ENCODE results near the gene GMDS. TPM values are rescaled to one million over a fixed set of nuclear protein-coding genes. Genes with fewer than 3 reads are reported as not detected.

Gene GMDS
- total and polyA plus RNA-seq, 2 experiments from 2014 or later: 30.1 to 36.5 TPM

DNA sequence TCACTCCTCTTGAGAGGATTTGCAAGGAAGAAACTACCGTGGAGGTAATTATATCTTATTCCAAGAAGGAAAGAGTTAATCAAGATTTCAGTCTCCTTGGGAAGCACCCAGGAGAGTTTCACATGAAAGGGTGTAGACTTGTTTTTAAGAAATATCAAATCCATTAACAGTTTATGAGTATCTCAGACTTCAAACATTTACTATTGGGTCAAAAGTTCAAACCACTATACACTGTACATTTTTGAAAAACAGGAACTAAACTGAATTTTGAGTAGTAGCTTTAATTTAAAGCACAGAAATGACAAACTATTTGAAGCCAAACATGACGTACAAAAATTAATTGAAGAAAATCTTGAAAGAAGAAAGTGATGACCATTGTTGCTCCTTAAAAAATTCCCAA lies 471.7 kb downstream of the GMDS start:
- Mint-ChIP-seq H3K4me1 (peaks cover 2% of the 10 kb centered on the region; the same call in 1 of the 3 replicates), H3K27me3 (ENCODE audit: insufficient read depth, low read depth, poor library complexity) (peaks cover under 1% of the 10 kb centered on the region), H3K4me3 (no peak overlapping the region), H3K36me3 (ENCODE audit: low read depth) (no peaks in the 10 kb centered on the region), H3K27ac (no peak overlapping the region), H3K9me3 (no peaks in the 10 kb centered on the region)
- DNase-seq (ENCODE audit: low spot score) (no peak), ATAC-seq (no peak)
- Histone ChIP-seq H3K27me3 (ENCODE audit: insufficient read depth) (no peaks in the 10 kb centered on the region), H3K4me3 (no peak overlapping the region), H3K27ac (ENCODE audit: low read depth) (no peak overlapping the region), H3K9me2 (ENCODE audit: insufficient read depth) (no peaks in the 10 kb centered on the region), H3K79me2 (replicated peaks; ENCODE audit: insufficient read depth) (no peaks in the 10 kb centered on the region), H2AFZ (no peak overlapping the region), H3K4me1 (ENCODE audit: insufficient read depth) (peaks cover 4% of the 10 kb centered on the region; the same call in 1 of the 2 replicates), H3F3A (replicated peaks; ENCODE audit: low read depth) (no peaks in the 10 kb centered on the region), H4K20me1 (replicated peaks; ENCODE audit: insufficient read depth) (no peaks in the 10 kb centered on the region), H3K36me3 (ENCODE audit: insufficient read depth) (no peaks in the 10 kb centered on the region), H3K4me2 (no peak overlapping the region)
- no peak for TF ChIP-seq ZNF331 (CRISPR knock-in tag; IDR thresholded peaks at IDR 0.05; ENCODE audit: low read depth)
- no peak for TF ChIP-seq STAT1 (IDR thresholded peaks at IDR 0.05; ENCODE audit: unreplicated experiment)
- no peak for TF ChIP-seq EZH2phosphoT487 (IDR thresholded peaks at IDR 0.05; ENCODE audit: unreplicated experiment)
- TF ChIP-seq, protein P1, sequence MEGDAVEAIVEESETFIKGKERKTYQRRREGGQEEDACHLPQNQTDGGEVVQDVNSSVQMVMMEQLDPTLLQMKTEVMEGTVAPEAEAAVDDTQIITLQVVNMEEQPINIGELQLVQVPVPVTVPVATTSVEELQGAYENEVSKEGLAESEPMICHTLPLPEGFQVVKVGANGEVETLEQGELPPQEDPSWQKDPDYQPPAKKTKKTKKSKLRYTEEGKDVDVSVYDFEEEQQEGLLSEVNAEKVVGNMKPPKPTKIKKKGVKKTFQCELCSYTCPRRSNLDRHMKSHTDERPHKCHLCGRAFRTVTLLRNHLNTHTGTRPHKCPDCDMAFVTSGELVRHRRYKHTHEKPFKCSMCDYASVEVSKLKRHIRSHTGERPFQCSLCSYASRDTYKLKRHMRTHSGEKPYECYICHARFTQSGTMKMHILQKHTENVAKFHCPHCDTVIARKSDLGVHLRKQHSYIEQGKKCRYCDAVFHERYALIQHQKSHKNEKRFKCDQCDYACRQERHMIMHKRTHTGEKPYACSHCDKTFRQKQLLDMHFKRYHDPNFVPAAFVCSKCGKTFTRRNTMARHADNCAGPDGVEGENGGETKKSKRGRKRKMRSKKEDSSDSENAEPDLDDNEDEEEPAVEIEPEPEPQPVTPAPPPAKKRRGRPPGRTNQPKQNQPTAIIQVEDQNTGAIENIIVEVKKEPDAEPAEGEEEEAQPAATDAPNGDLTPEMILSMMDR (conservative IDR thresholded peaks at IDR 0.05; ENCODE audit: low read depth in 2 of 2): no peak
- TF ChIP-seq, protein P2, sequence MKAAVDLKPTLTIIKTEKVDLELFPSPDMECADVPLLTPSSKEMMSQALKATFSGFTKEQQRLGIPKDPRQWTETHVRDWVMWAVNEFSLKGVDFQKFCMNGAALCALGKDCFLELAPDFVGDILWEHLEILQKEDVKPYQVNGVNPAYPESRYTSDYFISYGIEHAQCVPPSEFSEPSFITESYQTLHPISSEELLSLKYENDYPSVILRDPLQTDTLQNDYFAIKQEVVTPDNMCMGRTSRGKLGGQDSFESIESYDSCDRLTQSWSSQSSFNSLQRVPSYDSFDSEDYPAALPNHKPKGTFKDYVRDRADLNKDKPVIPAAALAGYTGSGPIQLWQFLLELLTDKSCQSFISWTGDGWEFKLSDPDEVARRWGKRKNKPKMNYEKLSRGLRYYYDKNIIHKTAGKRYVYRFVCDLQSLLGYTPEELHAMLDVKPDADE (IDR thresholded peaks at IDR 0.05): no peak
- no peak for TF ChIP-seq CREB1 (CRISPR knock-in tag; IDR thresholded peaks at IDR 0.05; ENCODE audit: low read depth)
- TF ChIP-seq ZNF114 (CRISPR knock-in tag; IDR thresholded peaks at IDR 0.05): no peak
- no peak for TF ChIP-seq EZH2 (IDR thresholded peaks at IDR 0.05; ENCODE audit: low read depth, unreplicated experiment)
- TF ChIP-seq, protein P3, sequence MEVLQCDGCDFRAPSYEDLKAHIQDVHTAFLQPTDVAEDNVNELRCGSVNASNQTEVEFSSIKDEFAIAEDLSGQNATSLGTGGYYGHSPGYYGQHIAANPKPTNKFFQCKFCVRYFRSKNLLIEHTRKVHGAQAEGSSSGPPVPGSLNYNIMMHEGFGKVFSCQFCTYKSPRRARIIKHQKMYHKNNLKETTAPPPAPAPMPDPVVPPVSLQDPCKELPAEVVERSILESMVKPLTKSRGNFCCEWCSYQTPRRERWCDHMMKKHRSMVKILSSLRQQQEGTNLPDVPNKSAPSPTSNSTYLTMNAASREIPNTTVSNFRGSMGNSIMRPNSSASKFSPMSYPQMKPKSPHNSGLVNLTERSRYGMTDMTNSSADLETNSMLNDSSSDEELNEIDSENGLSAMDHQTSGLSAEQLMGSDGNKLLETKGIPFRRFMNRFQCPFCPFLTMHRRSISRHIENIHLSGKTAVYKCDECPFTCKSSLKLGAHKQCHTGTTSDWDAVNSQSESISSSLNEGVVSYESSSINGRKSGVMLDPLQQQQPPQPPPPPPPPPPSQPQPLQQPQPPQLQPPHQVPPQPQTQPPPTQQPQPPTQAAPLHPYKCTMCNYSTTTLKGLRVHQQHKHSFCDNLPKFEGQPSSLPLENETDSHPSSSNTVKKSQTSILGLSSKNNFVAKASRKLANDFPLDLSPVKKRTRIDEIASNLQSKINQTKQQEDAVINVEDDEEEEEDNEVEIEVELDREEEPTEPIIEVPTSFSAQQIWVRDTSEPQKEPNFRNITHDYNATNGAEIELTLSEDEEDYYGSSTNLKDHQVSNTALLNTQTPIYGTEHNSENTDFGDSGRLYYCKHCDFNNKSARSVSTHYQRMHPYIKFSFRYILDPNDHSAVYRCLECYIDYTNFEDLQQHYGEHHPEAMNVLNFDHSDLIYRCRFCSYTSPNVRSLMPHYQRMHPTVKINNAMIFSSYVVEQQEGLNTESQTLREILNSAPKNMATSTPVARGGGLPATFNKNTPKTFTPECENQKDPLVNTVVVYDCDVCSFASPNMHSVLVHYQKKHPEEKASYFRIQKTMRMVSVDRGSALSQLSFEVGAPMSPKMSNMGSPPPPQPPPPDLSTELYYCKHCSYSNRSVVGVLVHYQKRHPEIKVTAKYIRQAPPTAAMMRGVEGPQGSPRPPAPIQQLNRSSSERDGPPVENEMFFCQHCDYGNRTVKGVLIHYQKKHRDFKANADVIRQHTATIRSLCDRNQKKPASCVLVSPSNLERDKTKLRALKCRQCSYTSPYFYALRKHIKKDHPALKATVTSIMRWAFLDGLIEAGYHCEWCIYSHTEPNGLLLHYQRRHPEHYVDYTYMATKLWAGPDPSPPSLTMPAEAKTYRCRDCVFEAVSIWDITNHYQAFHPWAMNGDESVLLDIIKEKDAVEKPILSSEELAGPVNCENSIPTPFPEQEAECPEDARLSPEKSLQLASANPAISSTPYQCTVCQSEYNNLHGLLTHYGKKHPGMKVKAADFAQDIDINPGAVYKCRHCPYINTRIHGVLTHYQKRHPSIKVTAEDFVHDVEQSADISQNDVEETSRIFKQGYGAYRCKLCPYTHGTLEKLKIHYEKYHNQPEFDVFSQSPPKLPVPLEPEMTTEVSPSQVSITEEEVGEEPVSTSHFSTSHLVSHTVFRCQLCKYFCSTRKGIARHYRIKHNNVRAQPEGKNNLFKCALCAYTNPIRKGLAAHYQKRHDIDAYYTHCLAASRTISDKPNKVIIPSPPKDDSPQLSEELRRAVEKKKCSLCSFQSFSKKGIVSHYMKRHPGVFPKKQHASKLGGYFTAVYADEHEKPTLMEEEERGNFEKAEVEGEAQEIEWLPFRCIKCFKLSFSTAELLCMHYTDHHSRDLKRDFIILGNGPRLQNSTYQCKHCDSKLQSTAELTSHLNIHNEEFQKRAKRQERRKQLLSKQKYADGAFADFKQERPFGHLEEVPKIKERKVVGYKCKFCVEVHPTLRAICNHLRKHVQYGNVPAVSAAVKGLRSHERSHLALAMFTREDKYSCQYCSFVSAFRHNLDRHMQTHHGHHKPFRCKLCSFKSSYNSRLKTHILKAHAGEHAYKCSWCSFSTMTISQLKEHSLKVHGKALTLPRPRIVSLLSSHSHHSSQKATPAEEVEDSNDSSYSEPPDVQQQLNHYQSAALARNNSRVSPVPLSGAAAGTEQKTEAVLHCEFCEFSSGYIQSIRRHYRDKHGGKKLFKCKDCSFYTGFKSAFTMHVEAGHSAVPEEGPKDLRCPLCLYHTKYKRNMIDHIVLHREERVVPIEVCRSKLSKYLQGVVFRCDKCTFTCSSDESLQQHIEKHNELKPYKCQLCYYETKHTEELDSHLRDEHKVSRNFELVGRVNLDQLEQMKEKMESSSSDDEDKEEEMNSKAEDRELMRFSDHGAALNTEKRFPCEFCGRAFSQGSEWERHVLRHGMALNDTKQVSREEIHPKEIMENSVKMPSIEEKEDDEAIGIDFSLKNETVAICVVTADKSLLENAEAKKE (CRISPR knock-in tag; IDR thresholded peaks at IDR 0.05): no peak
- TF ChIP-seq, protein P4, sequence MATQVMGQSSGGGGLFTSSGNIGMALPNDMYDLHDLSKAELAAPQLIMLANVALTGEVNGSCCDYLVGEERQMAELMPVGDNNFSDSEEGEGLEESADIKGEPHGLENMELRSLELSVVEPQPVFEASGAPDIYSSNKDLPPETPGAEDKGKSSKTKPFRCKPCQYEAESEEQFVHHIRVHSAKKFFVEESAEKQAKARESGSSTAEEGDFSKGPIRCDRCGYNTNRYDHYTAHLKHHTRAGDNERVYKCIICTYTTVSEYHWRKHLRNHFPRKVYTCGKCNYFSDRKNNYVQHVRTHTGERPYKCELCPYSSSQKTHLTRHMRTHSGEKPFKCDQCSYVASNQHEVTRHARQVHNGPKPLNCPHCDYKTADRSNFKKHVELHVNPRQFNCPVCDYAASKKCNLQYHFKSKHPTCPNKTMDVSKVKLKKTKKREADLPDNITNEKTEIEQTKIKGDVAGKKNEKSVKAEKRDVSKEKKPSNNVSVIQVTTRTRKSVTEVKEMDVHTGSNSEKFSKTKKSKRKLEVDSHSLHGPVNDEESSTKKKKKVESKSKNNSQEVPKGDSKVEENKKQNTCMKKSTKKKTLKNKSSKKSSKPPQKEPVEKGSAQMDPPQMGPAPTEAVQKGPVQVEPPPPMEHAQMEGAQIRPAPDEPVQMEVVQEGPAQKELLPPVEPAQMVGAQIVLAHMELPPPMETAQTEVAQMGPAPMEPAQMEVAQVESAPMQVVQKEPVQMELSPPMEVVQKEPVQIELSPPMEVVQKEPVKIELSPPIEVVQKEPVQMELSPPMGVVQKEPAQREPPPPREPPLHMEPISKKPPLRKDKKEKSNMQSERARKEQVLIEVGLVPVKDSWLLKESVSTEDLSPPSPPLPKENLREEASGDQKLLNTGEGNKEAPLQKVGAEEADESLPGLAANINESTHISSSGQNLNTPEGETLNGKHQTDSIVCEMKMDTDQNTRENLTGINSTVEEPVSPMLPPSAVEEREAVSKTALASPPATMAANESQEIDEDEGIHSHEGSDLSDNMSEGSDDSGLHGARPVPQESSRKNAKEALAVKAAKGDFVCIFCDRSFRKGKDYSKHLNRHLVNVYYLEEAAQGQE (IDR thresholded peaks at IDR 0.05; ENCODE audit: unreplicated experiment): no peak
- TF ChIP-seq POLR2AphosphoS5 (IDR thresholded peaks at IDR 0.05; ENCODE audit: low read depth): no peak
